ENCODE data around the gene ARL9. TPM values are rescaled to one million over a fixed set of nuclear protein-coding genes. Genes with fewer than 3 reads are reported as not detected.
"Not testable (repeated sequence)": the region's sequence is repeated elsewhere in the genome, so short reads cannot be mapped to it uniquely, and the experiment has no call there.

Gene ARL9, protein sequence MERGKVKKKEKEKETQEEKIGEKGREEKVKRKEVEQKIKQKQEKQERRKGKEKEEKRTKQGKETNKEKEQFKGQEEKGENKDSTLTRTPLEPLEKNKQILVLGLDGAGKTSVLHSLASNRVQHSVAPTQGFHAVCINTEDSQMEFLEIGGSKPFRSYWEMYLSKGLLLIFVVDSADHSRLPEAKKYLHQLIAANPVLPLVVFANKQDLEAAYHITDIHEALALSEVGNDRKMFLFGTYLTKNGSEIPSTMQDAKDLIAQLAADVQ
- total RNA-seq = 0.32 TPM
- 0.23 TPM for polyA plus RNA-seq

DNA sequence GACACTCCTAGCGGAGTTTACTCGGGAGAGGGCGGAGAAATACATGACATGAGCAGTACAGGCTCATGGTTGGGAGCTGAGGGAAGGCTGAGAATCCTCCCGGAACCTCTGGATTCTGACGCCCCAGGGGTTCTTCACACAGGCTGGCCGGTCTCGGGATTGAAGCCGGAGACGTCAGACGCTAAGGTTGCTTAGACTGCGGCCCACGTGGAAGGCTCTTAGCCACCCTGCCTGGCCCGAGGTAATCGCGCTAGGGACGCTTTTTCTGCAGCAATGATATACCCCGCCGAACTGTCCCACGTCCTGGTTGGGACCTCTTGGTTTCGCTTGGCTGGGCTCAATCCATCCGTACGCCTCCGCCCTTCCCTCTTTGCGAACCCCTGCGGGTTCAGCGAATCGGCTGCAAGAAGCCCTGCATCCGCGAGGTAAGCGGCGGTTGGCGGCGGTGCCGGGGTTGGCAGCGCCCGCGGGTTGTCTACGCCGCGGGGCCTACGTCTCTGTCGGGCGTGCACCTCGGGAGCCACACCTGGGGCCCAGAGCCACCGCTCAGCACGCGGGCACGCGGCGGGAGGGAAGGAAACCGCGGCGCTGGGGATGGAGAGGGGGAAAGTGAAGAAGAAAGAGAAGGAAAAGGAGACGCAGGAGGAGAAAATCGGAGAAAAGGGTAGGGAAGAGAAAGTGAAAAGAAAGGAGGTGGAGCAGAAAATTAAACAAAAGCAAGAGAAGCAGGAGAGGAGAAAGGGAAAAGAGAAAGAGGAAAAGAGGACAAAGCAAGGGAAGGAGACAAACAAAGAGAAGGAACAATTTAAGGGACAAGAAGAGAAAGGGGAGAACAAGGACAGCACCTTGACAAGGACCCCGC lies at the start of gene ARL9:
ARL9 (plus strand) TSS at position 523 of the 862 bp plus-strand sequence; CDS start at position 595, 72 bp downstream.
- WGBS = 3% methylated on average over 56 of the region's 56 CpGs
- Histone ChIP-seq H3K4me3 (ENCODE audit: low read depth, low read length) (peak within 1 kb of the TSS; percentile 53), H3K36me3 (ENCODE audit: insufficient read depth) (no peaks in the 10 kb centered on the region), H3K4me1 (ENCODE audit: insufficient read depth) (no peaks in the 10 kb centered on the region), H3K27ac (ENCODE audit: low read depth) (peak within 1 kb of the TSS; percentile 46)
- peak; percentile 13 for DNase-seq (ENCODE audit: extremely low spot score)

DNA sequence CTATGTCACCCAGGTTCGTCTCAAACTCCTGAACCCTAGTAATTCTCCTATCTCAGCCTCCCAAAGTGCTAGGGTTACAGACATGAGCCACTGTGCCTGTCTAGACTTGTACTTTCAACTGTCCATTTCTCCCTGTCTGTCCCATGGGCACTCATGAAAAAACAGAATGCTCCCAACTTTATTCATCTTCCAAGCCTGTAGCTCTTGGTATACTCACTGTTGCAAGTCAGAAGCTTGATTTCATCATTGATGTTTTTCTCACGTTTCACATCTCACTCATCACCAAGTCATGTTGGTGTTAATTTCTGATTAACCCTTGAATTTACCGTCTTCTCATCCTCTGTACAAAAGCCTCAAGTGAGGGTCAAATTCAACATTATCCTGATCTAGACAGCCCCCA lies 45.5 kb upstream of the ARL9 start:
- peaks cover 2% of the 10 kb centered on the region for H3K4me1 ChIP-seq (ENCODE audit: insufficient read depth)
- WGBS = 83% methylated on average over 3 of the region's 3 CpGs
- peaks cover 2% of the 10 kb centered on the region for H3K36me3 ChIP-seq (ENCODE audit: insufficient read depth)
- H3K27ac ChIP-seq (ENCODE audit: low read depth) = no peak overlapping the region
- no peak overlapping the region for H3K4me3 ChIP-seq (ENCODE audit: low read depth, low read length)
- no peak for DNase-seq (ENCODE audit: extremely low spot score)

DNA sequence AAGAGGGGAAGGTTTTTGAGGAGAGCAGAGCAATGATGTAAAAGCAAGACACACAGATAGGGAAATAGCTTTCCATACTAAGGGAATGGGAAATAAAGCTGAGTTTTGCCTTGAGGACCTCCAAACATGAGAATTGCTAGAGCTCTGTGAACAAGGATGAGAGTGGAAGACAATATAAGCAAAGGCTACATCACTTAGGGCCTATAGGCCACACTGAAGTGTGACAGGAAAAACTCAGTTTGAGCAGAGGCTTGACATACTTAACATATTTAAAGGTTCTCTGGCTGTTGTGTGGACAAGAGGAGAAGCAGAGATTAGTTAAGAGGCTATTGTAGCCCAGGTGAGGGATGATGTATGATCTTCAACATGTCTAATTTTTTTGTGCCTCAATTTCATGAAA lies 43.4 kb upstream of the ARL9 start:
- no peak overlapping the region for H3K4me3 ChIP-seq (ENCODE audit: low read depth, low read length)
- DNase-seq (ENCODE audit: extremely low spot score) = no peak
- H3K27ac ChIP-seq (ENCODE audit: low read depth) = no peak overlapping the region
- peaks cover 2% of the 10 kb centered on the region for H3K36me3 ChIP-seq (ENCODE audit: insufficient read depth)
- H3K4me1 ChIP-seq (ENCODE audit: insufficient read depth) = peaks cover 4% of the 10 kb centered on the region

DNA sequence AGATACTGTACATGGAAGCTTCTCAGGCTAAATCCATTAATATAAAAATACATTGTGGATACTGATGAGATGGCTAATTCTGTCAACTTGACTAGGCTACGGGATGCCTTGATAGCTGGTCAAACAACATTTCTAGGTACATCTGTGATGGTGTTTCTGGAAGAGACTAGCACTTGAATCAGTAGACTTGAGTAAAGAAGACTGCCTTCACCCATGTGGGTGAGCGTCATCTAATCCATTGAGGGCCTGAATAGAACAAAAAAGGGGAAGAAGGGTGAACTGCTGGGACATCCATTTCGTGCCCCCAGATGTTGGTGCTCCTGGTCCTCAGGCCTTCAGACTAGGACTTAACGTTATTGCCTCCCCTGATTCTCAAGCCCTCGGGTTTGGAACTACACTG lies 41.9 kb upstream of the ARL9 start:
- WGBS = 86% methylated on average over 5 of the region's 5 CpGs
- H3K36me3 ChIP-seq (ENCODE audit: insufficient read depth) = peaks cover 2% of the 10 kb centered on the region
- DNase-seq (ENCODE audit: extremely low spot score) = no peak

DNA sequence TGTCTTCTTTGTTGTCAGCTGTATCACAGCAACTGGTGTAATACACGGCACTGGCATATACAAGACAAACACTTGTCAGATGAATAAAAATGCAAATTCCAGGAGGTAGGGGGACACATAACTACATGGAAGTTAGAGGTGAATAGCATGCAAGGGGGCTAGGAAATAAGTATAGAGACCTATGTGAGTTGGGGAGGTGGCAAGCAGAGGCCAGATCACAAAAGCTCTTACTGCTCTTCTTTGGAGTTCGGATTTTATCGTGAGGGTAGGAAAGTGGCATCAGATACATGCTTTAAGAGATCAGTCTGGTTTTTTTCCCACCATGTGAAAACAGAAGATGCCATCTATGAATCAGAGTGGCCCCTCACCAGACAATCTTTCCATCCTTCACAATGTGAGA lies 41.0 kb upstream of the ARL9 start:
- H3K4me3 ChIP-seq (ENCODE audit: low read depth, low read length) = no peak overlapping the region
- WGBS = 70% methylated on average over 3 of the region's 3 CpGs
- peaks cover 2% of the 10 kb centered on the region for H3K36me3 ChIP-seq (ENCODE audit: insufficient read depth)
- H3K27ac ChIP-seq (ENCODE audit: low read depth) = no peak overlapping the region
- peaks cover 4% of the 10 kb centered on the region for H3K4me1 ChIP-seq (ENCODE audit: insufficient read depth)
- DNase-seq (ENCODE audit: extremely low spot score) = no peak

More for the DNA sequence above, 41.9 kb upstream of the ARL9 start:
- Histone ChIP-seq H3K4me3 (ENCODE audit: low read depth, low read length) (no peak overlapping the region), H3K27ac (ENCODE audit: low read depth) (no peak overlapping the region), H3K4me1 (ENCODE audit: insufficient read depth) (peaks cover 4% of the 10 kb centered on the region)

DNA sequence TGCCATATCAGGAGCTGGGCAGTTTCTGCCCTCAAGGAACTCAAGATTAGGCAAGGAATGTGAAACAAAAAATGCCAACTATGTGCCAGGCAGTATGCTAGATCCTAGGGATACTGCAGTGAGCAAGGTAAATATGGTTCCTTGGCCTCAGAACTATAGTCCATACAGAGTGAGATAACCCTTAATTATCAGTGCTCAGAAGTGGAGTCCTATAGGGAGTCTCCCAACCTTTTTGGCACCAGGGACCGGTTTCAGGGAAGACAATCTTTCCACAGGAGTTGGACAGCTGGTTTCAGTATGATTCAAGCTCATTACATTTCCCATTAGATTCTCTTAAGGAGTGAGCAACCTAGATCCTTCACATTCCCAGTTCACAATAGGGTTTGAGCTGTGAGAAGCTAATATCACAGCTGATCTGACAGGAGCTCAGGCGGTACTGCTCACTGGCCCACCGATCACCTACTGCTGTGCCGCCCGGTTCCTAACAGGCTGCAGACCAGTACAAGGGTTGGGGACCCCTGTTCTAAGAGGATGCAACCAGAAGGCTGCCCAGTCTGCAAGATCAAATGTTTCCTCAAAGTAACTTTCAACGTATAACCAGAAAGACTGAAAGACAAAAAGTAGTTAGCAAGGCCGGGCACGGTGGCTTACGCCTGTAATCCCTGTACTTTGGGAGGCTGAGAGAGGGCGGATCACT lies 39.8 kb upstream of the ARL9 start:
- Histone ChIP-seq H3K4me3 (ENCODE audit: low read depth, low read length) (peak overlapping the region; percentile 92), H3K4me1 (ENCODE audit: insufficient read depth) (peaks cover 4% of the 10 kb centered on the region), H3K36me3 (ENCODE audit: insufficient read depth) (peaks cover 2% of the 10 kb centered on the region), H3K27ac (ENCODE audit: low read depth) (no peak overlapping the region)
- no peak for DNase-seq (ENCODE audit: extremely low spot score)
- 59% methylated on average over 10 of the region's 10 CpGs for WGBS

DNA sequence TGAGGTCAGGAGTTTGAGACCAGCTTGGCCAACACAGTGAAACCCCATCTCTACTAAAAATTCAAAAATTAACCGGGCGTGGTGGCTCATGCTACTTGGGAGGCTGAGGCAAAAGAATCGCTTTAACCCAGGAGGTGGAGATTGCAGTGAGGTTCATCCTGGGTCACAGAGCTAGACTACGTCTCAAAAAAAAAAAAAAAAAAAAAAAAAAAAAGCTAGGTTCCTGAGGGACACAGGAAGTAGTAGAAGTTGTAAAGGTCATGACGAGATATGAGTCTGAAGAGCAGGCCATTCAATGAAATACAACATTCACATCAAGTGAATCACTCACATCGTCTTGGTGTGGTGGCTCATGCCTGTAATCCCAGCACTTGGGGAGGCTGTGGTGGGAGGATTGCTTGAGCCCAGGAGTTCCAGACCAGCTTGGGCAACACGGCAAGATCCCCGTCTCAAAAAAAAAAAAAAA lies 39.3 kb upstream of the ARL9 start:
- H3K36me3 ChIP-seq (ENCODE audit: insufficient read depth); H3K4me1 ChIP-seq (ENCODE audit: insufficient read depth); DNase-seq (ENCODE audit: extremely low spot score); H3K27ac ChIP-seq (ENCODE audit: low read depth): not testable (repeated sequence)
- WGBS = 14% methylated on average over 8 of the region's 8 CpGs
- H3K4me3 ChIP-seq (ENCODE audit: low read depth, low read length) = peak overlapping the region; percentile 92

DNA sequence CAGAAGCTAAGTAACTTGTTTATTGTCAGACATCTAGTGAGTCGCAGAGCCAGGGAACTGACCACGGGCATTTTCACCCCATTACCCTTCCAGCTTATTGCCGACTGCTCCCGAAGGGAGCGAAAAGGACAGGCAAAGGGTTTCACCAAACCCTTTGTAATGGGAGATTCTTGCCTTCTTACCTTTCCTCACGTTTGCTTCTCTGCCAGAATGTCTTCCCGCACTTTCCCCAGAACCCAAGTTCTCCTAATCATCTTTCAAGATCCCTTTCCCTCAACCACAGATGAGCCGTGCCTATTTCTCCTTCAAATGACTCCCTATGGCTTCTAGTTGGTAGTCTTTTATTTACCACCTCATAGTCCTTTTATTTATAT lies 38.7 kb upstream of the ARL9 start:
- Histone ChIP-seq H3K4me1 (ENCODE audit: insufficient read depth) (peaks cover 4% of the 10 kb centered on the region), H3K27ac (ENCODE audit: low read depth) (peak overlapping the region; percentile 73), H3K4me3 (ENCODE audit: low read depth, low read length) (peak overlapping the region; percentile 92), H3K36me3 (ENCODE audit: insufficient read depth) (peaks cover 6% of the 10 kb centered on the region)
- under 1% methylated on average over 8 of the region's 8 CpGs for WGBS
- DNase-seq (ENCODE audit: extremely low spot score) = no peak

DNA sequence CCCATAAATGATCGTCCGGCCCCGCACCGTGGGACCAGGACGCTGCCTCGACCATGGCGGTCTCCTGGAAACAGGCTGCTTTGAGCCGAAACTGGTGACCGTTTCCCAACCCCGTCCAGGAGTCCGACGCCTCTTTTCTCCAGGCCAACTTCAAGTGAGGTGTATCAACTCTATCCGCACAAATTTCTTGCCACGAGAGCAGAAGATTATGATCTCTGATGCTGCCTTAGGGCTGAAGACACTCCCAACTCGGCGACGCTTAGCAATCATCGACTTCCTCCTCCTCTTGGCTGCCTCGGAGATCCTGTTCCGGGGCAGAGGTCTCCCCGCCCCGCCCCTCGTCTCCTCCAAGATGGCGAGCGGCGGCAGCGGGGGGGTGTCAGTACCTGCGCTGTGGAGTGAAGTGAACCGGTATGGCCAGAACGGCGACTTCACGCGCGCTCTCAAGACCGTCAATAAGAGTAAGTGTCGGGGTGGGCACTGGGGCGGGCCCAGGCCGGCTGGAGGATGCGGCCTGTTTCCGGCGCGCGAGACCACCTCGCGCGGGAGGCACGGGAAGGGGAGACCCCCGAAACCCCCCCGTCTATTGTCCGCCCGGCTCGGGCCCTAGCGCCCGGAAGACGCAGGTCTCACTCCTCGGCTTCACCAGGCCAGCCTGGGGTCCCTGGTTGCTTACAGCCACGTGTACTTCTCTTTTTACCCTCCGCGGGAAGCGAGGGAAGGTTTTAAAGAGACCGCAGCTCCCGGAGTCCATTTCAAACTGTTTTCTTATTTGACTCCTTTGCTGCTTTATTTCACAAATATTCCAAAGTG lies 38.1 kb upstream of the ARL9 start, which contains the start of gene SRP72:
SRP72 (plus strand) TSS at position 334 of the 813 bp plus-strand sequence; CDS start at position 353, 19 bp downstream.
- Histone ChIP-seq H3K4me3 (ENCODE audit: low read depth, low read length) (peak within 1 kb of the TSS; percentile 92), H3K4me1 (ENCODE audit: insufficient read depth) (peaks cover 4% of the 10 kb centered on the region), H3K36me3 (ENCODE audit: insufficient read depth) (peaks cover 6% of the 10 kb centered on the region), H3K27ac (ENCODE audit: low read depth) (peak within 1 kb of the TSS; percentile 73)
- peak; percentile 81 for DNase-seq (ENCODE audit: extremely low spot score)
- under 1% methylated on average over 62 of the region's 62 CpGs for WGBS

DNA sequence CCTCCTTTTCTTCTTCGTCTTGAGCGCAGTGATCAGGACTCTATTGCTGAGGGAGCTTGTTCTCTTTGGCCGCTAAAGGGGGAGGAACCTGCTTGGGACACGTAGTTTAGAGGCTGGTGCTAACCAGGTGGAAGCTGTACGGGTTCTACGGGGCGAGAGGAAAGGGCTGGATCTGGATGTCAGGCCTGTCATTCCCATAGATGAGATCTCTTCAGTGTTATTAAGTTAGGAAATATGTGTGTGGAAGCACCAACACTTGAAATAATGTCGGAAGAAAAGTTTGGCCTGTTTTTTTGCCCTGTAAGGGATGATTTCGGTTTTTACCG lies 37.5 kb upstream of the ARL9 start:
- no peak overlapping the region for H3K27ac ChIP-seq (ENCODE audit: low read depth)
- H3K4me1 ChIP-seq (ENCODE audit: insufficient read depth) = peaks cover 4% of the 10 kb centered on the region
- H3K36me3 ChIP-seq (ENCODE audit: insufficient read depth) = peaks cover 6% of the 10 kb centered on the region
- 1% methylated on average over 10 of the region's 10 CpGs for whole genome bisulfite sequencing
- DNase-seq (ENCODE audit: extremely low spot score) = no peak
- H3K4me3 ChIP-seq (ENCODE audit: low read depth, low read length) = peak overlapping the region; percentile 92

DNA sequence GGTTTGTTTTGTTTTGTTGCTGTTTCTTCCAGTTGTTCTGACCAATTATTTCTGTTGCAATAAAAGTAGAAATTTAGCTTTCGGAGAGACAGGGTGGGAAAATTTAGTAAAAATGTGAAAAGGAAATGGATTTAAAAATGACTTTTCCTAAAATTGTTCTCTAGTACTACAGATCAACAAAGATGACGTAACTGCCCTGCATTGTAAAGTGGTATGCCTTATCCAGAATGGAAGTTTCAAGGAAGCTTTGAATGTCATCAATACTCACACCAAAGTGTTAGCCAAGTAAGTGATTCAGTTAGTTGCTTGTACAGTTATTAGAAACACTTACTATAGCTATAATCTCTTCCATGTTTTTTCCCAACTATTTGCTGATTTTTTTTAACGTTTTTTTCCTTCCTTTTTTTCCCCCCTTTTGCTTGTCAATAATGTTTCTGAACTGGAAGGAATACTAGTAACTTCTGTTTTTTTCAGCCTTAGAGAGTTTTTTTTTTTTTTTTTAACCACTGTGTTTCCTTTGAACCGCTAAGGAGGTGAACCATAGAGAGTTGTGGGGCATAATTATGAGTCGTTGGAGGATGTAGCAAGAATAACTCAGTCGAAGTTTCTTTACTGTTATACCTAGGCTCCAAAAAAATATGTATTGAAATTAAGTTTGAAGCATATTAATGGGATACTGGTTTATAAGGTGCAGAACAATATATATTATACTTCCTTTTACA lies 35.9 kb upstream of the ARL9 start:
- no peak for DNase-seq (ENCODE audit: extremely low spot score)
- Histone ChIP-seq H3K27ac (ENCODE audit: low read depth) (no peak overlapping the region), H3K4me3 (ENCODE audit: low read depth, low read length) (no peak overlapping the region), H3K4me1 (ENCODE audit: insufficient read depth) (peaks cover 3% of the 10 kb centered on the region), H3K36me3 (ENCODE audit: insufficient read depth) (peaks cover 8% of the 10 kb centered on the region)
- WGBS = 75% methylated on average over 6 of the region's 6 CpGs

DNA sequence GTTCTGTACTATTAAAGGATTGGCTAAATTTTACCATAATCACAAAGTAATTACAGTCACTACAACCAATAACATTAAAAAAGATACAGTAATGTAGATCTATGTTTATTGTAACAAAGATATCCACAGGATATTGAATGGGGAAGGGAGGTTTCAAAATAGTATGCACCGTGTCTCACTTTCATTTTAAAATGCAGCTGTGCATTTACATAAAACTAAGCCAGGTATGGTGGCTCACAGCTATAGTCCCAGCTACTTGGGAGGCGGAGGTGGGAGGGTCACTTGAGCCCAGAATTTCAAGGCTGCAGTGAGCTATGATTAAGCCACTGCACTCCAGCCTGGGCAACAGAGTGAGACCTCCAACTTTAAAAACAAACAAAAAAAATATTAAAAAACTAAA lies 29.7 kb upstream of the ARL9 start:
- WGBS = 93% methylated on average over 2 of the region's 2 CpGs
- H3K4me1 ChIP-seq (ENCODE audit: insufficient read depth) = no peaks in the 10 kb centered on the region
- peaks cover 5% of the 10 kb centered on the region for H3K36me3 ChIP-seq (ENCODE audit: insufficient read depth)
- DNase-seq (ENCODE audit: extremely low spot score) = no peak
- no peak overlapping the region for H3K4me3 ChIP-seq (ENCODE audit: low read depth, low read length)
- no peak overlapping the region for H3K27ac ChIP-seq (ENCODE audit: low read depth)
